ENCODE results near the gene STX18. TPM values are rescaled to one million over a fixed set of nuclear protein-coding genes. Genes with fewer than 3 reads are reported as not detected.

The STX18 gene
- total RNA-seq, 1 experiment from 2014 or later, result 18.5 TPM

DNA sequence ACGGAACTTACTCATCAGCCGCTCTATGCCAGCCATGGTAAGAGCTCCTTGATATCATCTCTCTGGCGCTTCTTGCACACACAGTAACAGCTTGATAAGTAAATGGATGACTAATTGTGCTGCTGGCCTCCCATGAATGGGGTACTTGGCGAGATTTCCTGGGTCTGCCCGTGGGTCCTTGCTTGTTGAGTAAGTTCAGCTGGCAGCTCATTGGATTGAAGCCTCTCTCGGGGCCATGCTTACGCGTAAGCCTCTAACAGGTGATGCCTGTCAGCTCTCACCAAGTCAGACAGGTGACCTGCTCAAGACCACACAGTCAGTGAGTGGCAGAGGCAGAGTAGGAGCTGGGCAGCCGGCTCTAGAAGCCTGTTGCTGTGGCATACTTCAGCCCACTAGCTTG lies 147.2 kb downstream of the STX18 start:
- Histone ChIP-seq H2AFZ (ENCODE audit: low read depth, low read length, poor library complexity, severe bottlenecking) (no peak overlapping the region), H3K79me2 (ENCODE audit: insufficient read depth, low read length) (no peaks in the 10 kb centered on the region), H3K4me2 (ENCODE audit: low read length) (no peak overlapping the region), H3K4me3 (replicated peaks in 1 of 2; ENCODE audit: low read depth in 1 of 2, low read length in 2 of 2) (no peak overlapping the region), H3K36me3 (ENCODE audit: control insufficient read depth in 1 of 2, insufficient read depth in 2 of 2, low read length in 2 of 2) (no peaks in the 10 kb centered on the region), H4K20me1 (ENCODE audit: insufficient read depth) (no peaks in the 10 kb centered on the region), H3K9ac (ENCODE audit: low read length) (no peak overlapping the region), H3K4me1 (ENCODE audit: control insufficient read depth in 1 of 2, insufficient read depth in 2 of 2, low read length in 2 of 2) (no peaks in the 10 kb centered on the region), H3K27me3 (ENCODE audit: insufficient read depth, low read length) (peaks cover 24% of the 10 kb centered on the region; the same call in 1 of the 2 replicates), H3K9me3 (ENCODE audit: control insufficient read depth in 1 of 2, insufficient read depth in 1 of 2, low read depth in 1 of 2, low read length in 2 of 2) (no peaks in the 10 kb centered on the region), H3K27ac (ENCODE audit: low read depth, low read length) (no peak overlapping the region), H3K9me2 (ENCODE audit: insufficient read depth) (no peaks in the 10 kb centered on the region)
- ChIA-PET POLR2A (no interaction called here), RAD21 (ENCODE audit: low non-redundant PET in 1 of 2, low total read pairs in 2 of 2, uncharacterized antibody in 2 of 2, unreplicated experiment in 2 of 2) (no interaction called here), CTCF (no interaction called here)
- no TSS peak for BruUV-seq (replicated peaks)
- ATAC-seq (no peak), DNase-seq (ENCODE audit: low read depth, low spot score) (no peak)
- intact Hi-C loops (cut with micrococcal nuclease), result no loop called here
- TF ChIP-seq POLR2A (IDR thresholded peaks at IDR 0.05; ENCODE audit: borderline replicate concordance, extremely low read depth, insufficient read depth, insufficient read length) (no peak), TCF7L2 (IDR thresholded peaks at IDR 0.05; ENCODE audit: borderline replicate concordance, extremely low read depth, insufficient read depth, insufficient read length) (no peak), SRF (IDR thresholded peaks at IDR 0.05; ENCODE audit: low read depth) (no peak), ZNF274 (IDR thresholded peaks at IDR 0.05; ENCODE audit: low read depth, low read length) (no peak), EGR1 (IDR thresholded peaks at IDR 0.05; ENCODE audit: low read depth) (no peak), SP1 (IDR thresholded peaks at IDR 0.05; ENCODE audit: low read depth) (no peak)
- TF ChIP-seq, protein P1, sequence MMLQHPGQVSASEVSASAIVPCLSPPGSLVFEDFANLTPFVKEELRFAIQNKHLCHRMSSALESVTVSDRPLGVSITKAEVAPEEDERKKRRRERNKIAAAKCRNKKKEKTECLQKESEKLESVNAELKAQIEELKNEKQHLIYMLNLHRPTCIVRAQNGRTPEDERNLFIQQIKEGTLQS (IDR thresholded peaks at IDR 0.05), result no peak
- TF ChIP-seq, protein P2, sequence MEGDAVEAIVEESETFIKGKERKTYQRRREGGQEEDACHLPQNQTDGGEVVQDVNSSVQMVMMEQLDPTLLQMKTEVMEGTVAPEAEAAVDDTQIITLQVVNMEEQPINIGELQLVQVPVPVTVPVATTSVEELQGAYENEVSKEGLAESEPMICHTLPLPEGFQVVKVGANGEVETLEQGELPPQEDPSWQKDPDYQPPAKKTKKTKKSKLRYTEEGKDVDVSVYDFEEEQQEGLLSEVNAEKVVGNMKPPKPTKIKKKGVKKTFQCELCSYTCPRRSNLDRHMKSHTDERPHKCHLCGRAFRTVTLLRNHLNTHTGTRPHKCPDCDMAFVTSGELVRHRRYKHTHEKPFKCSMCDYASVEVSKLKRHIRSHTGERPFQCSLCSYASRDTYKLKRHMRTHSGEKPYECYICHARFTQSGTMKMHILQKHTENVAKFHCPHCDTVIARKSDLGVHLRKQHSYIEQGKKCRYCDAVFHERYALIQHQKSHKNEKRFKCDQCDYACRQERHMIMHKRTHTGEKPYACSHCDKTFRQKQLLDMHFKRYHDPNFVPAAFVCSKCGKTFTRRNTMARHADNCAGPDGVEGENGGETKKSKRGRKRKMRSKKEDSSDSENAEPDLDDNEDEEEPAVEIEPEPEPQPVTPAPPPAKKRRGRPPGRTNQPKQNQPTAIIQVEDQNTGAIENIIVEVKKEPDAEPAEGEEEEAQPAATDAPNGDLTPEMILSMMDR (IDR thresholded peaks at IDR 0.05 in 2 of 3, conservative IDR thresholded peaks at IDR 0.05 in 1 of 3; ENCODE audit: borderline replicate concordance in 1 of 3, insufficient read depth in 1 of 3, low read depth in 2 of 3, low read length in 2 of 3), result no peak
- TF ChIP-seq, protein P3, sequence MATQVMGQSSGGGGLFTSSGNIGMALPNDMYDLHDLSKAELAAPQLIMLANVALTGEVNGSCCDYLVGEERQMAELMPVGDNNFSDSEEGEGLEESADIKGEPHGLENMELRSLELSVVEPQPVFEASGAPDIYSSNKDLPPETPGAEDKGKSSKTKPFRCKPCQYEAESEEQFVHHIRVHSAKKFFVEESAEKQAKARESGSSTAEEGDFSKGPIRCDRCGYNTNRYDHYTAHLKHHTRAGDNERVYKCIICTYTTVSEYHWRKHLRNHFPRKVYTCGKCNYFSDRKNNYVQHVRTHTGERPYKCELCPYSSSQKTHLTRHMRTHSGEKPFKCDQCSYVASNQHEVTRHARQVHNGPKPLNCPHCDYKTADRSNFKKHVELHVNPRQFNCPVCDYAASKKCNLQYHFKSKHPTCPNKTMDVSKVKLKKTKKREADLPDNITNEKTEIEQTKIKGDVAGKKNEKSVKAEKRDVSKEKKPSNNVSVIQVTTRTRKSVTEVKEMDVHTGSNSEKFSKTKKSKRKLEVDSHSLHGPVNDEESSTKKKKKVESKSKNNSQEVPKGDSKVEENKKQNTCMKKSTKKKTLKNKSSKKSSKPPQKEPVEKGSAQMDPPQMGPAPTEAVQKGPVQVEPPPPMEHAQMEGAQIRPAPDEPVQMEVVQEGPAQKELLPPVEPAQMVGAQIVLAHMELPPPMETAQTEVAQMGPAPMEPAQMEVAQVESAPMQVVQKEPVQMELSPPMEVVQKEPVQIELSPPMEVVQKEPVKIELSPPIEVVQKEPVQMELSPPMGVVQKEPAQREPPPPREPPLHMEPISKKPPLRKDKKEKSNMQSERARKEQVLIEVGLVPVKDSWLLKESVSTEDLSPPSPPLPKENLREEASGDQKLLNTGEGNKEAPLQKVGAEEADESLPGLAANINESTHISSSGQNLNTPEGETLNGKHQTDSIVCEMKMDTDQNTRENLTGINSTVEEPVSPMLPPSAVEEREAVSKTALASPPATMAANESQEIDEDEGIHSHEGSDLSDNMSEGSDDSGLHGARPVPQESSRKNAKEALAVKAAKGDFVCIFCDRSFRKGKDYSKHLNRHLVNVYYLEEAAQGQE (IDR thresholded peaks at IDR 0.05; ENCODE audit: low read depth), result no peak
- TF ChIP-seq, protein P4, sequence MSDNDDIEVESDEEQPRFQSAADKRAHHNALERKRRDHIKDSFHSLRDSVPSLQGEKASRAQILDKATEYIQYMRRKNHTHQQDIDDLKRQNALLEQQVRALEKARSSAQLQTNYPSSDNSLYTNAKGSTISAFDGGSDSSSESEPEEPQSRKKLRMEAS (IDR thresholded peaks at IDR 0.05), result no peak
